ENCODE measurements around the gene TCFL5.

TCFL5 gene

GRCh38 chr20:62907384-62908317 is 46.0 kb upstream of the TCFL5 start:
- Histone ChIP-seq H3K4me1 (ENCODE audit: low read depth, poor library complexity, severe bottlenecking) (peaks cover 57% of the 10 kb centered on the region), H2AFZ (ENCODE audit: low read depth) (no peak overlapping the region), H3K27me3 (ENCODE audit: insufficient read depth, low read depth) (no peaks in the 10 kb centered on the region), H3K27ac (no peak overlapping the region; the same call in 1 of the 2 replicates), H3K4me2 (peak overlapping the region; percentile 61; the same call in 1 of the 2 replicates), H4K20me1 (ENCODE audit: insufficient read depth) (peaks cover 35% of the 10 kb centered on the region), H3K36me3 (ENCODE audit: insufficient read depth) (peaks cover 19% of the 10 kb centered on the region; the same call in 1 of the 2 replicates), H3K9ac (no peak overlapping the region), H3K4me3 (IDR thresholded peaks at IDR 0.05; ENCODE audit: insufficient read depth, low read depth, low read length) (no peak overlapping the region), H3K79me2 (ENCODE audit: insufficient read depth, low read depth) (peaks cover 36% of the 10 kb centered on the region)
- TF ChIP-seq CTCF (conservative IDR thresholded peaks at IDR 0.05; ENCODE audit: low read depth, low read length), result peak; percentile 39; the same call in 1 of the 2 replicates

GRCh38 chr20:62906647-62907375 is 45.2 kb upstream of the TCFL5 start:
- Histone ChIP-seq H3K36me3 (ENCODE audit: insufficient read depth) (peaks cover 17% of the 10 kb centered on the region; the same call in 1 of the 2 replicates), H2AFZ (ENCODE audit: low read depth) (no peak overlapping the region), H3K27me3 (ENCODE audit: insufficient read depth, low read depth) (no peaks in the 10 kb centered on the region), H3K4me3 (IDR thresholded peaks at IDR 0.05; ENCODE audit: insufficient read depth, low read depth, low read length) (no peak overlapping the region), H3K4me2 (no peak overlapping the region), H3K4me1 (ENCODE audit: low read depth, poor library complexity, severe bottlenecking) (peaks cover 56% of the 10 kb centered on the region), H4K20me1 (ENCODE audit: insufficient read depth) (peaks cover 31% of the 10 kb centered on the region), H3K9ac (no peak overlapping the region), H3K27ac (no peak overlapping the region), H3K79me2 (ENCODE audit: insufficient read depth, low read depth) (peaks cover 28% of the 10 kb centered on the region)
- TF ChIP-seq CTCF (conservative IDR thresholded peaks at IDR 0.05; ENCODE audit: low read depth, low read length), result no peak

GRCh38 chr20:62906209-62906608 is 44.6 kb upstream of the TCFL5 start:
- H3K9ac ChIP-seq, result no peak overlapping the region
- TF ChIP-seq CTCF (conservative IDR thresholded peaks at IDR 0.05; ENCODE audit: low read depth, low read length), result no peak
- H3K4me1 ChIP-seq (ENCODE audit: low read depth, poor library complexity, severe bottlenecking), result peaks cover 56% of the 10 kb centered on the region
- H4K20me1 ChIP-seq (ENCODE audit: insufficient read depth), result peaks cover 26% of the 10 kb centered on the region
- H3K27me3 ChIP-seq (ENCODE audit: insufficient read depth, low read depth), result no peaks in the 10 kb centered on the region
- peaks cover 22% of the 10 kb centered on the region; the same call in 1 of the 2 replicates for H3K79me2 ChIP-seq (ENCODE audit: insufficient read depth, low read depth)
- no peak overlapping the region for H3K4me2 ChIP-seq
- peaks cover 12% of the 10 kb centered on the region; the same call in 1 of the 2 replicates for H3K36me3 ChIP-seq (ENCODE audit: insufficient read depth)
- no peak overlapping the region for H2AFZ ChIP-seq (ENCODE audit: low read depth)
- H3K27ac ChIP-seq, result no peak overlapping the region
- H3K4me3 ChIP-seq (IDR thresholded peaks at IDR 0.05; ENCODE audit: insufficient read depth, low read depth, low read length), result no peak overlapping the region

- Histone ChIP-seq H3K36me3 (ENCODE audit: insufficient read depth) (peaks cover 12% of the 10 kb centered on the region; the same call in 1 of the 2 replicates), H3K79me2 (ENCODE audit: insufficient read depth, low read depth) (peaks cover 22% of the 10 kb centered on the region; the same call in 1 of the 2 replicates), H2AFZ (ENCODE audit: low read depth) (no peak overlapping the region), H3K4me2 (no peak overlapping the region), H4K20me1 (ENCODE audit: insufficient read depth) (peaks cover 26% of the 10 kb centered on the region), H3K4me1 (ENCODE audit: low read depth, poor library complexity, severe bottlenecking) (peaks cover 56% of the 10 kb centered on the region), H3K27ac (no peak overlapping the region), H3K4me3 (IDR thresholded peaks at IDR 0.05; ENCODE audit: insufficient read depth, low read depth, low read length) (no peak overlapping the region), H3K27me3 (ENCODE audit: insufficient read depth, low read depth) (no peaks in the 10 kb centered on the region), H3K9ac (no peak overlapping the region)
- TF ChIP-seq CTCF (conservative IDR thresholded peaks at IDR 0.05; ENCODE audit: low read depth, low read length), result no peak
Observed at GRCh38 chr20:62905536-62906117, 44.0 kb upstream of the TCFL5 start.
